Measurements from ENCODE around the gene ARHGAP21.
"Not testable (repeated sequence)": the region's sequence is repeated elsewhere in the genome, so short reads cannot be mapped to it uniquely, and the experiment has no call there.

The ARHGAP21 gene

GRCh38 chr10:24643679-24644209 lies 79.9 kb downstream of the ARHGAP21 start:
- DNase-seq (ENCODE audit: extremely low read depth in 1 of 2, low read depth in 1 of 2), result no peak

GRCh38 chr10:24642921-24643678 lies 80.6 kb downstream of the ARHGAP21 start:
- DNase-seq (ENCODE audit: extremely low read depth in 1 of 2, low read depth in 1 of 2), result no peak

DNA sequence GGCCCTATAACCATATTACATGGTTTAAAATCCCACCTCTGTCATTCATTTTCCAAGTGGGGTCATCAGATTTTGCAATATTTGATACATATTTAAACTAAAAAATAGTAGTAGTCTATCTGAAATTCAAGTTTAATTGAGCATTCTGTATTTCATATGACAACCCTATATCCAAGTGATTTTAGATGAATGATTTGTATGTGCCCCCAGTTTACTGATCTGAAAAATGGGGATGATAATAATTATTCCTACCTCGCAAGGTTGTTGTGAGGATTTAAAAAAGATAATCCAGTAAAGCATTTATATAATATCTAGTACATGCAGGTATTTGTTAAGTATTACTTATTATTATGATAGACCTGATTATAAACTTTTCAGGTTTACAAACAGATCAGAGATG lies 84.6 kb downstream of the ARHGAP21 start:
- DNase-seq (ENCODE audit: extremely low read depth in 1 of 2, low read depth in 1 of 2), result no peak

GRCh38 chr10:24625778-24626177 lies 97.9 kb downstream of the ARHGAP21 start:
- no peak for DNase-seq (ENCODE audit: extremely low read depth in 1 of 2, low read depth in 1 of 2)

GRCh38 chr10:24623383-24623782 lies 100.3 kb downstream of the ARHGAP21 start:
- DNase-seq (ENCODE audit: extremely low read depth in 1 of 2, low read depth in 1 of 2), result no peak

- no peak for DNase-seq (ENCODE audit: extremely low read depth in 1 of 2, low read depth in 1 of 2)
Measured at GRCh38 chr10:24622781-24623301, 100.8 kb downstream of the ARHGAP21 start.

DNA sequence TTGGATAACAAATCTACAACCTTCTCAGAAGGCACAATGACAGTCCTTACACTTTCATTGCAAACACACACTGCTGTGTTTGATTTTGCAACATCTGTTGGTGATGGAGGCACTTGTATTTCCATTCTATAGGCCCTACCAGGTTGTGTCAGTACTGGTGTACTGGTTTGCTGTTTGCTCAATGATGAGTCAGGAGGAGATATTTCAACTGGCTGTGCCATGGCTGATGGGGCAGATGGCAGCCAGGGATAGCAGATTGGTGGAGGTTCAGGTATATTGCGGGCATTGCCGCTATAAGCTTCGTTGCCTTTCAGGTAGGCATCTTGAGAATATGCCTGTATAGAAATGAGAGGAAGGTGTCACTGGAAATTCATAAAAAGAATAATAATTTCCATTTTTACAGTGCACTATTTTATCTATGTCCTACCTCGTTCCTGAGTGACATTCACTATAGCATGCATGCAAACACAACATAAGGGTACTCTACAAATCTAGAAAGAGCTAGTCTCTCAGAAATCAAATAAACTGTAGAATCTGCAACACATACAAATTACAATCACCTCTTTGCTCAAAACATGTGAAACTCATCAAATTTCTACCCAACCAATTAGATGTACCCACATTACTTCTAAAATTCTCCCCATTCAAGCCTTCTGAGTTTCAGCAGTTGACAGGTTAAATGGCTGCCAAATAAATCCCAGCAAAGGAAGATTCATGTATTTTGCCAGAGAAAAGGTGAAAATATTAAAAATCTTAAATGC lies 102.5 kb downstream of the ARHGAP21 start:
- not testable (repeated sequence) for DNase-seq (ENCODE audit: extremely low read depth in 1 of 2, low read depth in 1 of 2)

DNA sequence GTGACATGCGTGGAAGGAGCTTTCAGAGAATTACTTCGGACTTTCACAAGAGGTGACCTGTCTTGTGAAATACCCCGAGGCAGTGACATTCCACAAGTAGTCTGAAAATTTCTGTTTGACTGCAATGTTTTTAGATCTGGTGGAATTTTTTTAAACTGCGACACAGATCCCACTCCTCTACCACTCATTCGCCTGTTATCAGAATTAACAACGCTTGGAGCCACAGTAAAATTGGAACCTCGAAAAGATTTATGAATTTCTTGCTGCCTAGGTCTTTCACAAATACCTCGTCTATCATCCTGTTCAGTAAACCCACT lies 103.7 kb downstream of the ARHGAP21 start:
- DNase-seq (ENCODE audit: extremely low read depth in 1 of 2, low read depth in 1 of 2), result not testable (repeated sequence)

DNA sequence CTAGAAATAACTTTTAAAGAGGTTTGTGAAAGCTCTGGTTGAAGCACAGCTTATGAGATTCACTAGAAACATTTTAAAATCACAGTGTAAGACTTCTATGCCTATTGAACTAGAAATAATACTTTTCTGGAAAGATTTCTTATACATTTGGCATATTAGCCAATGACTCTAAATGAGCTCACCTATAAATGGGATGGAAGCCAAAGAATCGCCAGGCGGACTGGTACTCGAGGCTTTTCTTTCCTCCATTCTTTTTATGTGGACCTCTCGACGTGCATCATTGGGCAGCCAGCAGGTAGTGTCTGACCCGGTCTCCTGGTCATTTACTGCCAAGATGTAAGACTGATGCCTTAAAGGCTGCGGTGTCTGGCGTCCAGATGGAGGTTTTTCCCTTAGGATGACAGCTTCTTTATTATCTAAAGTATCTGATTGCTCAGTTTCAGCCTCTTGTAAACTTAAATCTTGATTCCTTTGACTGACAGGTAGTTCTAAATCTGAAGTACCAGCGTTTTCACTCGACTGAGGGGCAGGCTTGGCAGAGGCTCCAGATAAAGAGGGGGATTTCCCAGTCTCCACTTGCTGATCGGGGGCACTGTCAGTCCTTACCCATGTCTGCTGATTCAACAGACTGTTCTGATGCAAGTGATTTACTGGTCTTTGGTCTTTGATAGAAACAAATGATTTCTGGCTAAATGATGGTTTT lies 104.2 kb downstream of the ARHGAP21 start:
- DNase-seq (ENCODE audit: extremely low read depth in 1 of 2, low read depth in 1 of 2), result not testable (repeated sequence)

DNA sequence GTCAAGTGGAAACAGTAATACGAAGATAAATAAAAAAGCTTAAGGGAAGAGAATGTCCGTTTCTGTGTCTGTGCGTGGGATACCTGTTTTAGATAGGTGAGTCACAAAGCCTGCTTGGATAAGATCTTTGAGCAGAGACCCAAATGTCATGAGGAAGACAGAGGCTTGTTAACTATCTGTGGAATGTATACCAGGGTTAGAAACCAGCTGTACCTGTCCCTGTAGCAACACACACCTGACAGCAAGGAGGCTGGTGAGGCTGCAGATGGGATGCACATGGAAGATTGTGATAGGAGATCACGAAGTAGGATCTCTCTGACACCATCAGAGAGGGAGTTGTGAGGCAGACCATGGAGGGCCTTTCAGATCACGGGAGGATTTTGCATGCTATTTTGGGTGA lies 105.3 kb downstream of the ARHGAP21 start:
- no peak for DNase-seq (ENCODE audit: extremely low read depth in 1 of 2, low read depth in 1 of 2)

DNA sequence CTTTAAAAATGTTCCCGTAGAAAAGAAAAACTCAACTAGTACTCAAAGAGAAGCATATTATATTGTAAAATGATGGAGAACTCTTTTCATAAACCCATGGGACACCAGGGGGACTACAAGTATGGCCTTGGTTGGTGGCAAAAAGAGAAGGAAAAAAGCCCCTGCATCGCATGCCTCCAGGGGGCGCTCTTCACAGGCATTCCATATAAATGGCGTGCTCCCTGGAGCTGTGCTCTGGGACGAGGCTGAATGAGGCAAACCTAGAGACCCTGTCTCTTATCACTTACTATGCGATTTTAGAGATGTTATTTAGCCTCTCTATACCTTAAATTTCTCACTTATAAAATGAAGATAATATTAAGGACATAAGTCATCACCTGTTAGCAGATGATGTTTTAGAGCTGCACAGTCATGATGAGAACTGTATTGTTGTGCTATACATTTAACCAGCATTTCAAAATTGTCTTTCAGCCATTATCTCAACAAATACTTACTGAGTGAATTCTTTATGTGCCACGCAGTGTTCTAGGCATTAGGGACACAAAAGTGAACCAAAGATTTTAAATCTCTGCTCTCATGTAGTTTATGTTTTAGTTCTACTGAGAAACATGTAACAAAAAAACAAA lies 105.8 kb downstream of the ARHGAP21 start:
- DNase-seq (ENCODE audit: extremely low read depth in 1 of 2, low read depth in 1 of 2), result peak in 1 of 2 donors; percentile 12

DNA sequence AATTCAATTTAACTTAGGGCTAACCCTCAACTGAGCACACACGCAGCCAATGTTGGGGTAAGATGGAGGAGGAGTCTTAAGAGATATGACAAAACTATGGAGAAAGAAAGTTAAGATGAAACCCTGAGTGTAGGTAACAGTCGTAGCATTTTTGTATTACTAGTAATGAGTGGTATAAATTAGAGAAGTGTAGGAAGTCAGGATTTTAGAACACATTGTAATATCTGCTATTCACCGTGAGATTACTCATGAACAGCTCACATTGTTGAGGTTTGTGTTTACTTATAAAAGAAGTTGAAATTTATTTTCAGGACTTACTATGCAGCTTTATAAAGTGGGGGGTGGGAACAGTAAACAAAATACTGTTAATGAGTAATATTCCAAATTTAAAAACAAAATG lies 107.2 kb downstream of the ARHGAP21 start:
- DNase-seq (ENCODE audit: extremely low read depth in 1 of 2, low read depth in 1 of 2), result no peak

- DNase-seq (ENCODE audit: extremely low read depth in 1 of 2, low read depth in 1 of 2), result no peak
Measured at GRCh38 chr10:24606021-24606420, 117.7 kb downstream of the ARHGAP21 start.

GRCh38 chr10:24605141-24605540 lies 118.5 kb downstream of the ARHGAP21 start:
- DNase-seq (ENCODE audit: extremely low read depth in 1 of 2, low read depth in 1 of 2), result no peak

- DNase-seq (ENCODE audit: extremely low read depth in 1 of 2, low read depth in 1 of 2), result no peak
Measured at GRCh38 chr10:24603333-24603732, 120.4 kb downstream of the ARHGAP21 start.

GRCh38 chr10:24597961-24598360 lies 125.7 kb downstream of the ARHGAP21 start:
- DNase-seq (ENCODE audit: extremely low read depth in 1 of 2, low read depth in 1 of 2), result no peak

- DNase-seq (ENCODE audit: extremely low read depth in 1 of 2, low read depth in 1 of 2), result no peak
Measured at GRCh38 chr10:24597426-24597825, 126.3 kb downstream of the ARHGAP21 start.

- DNase-seq (ENCODE audit: extremely low read depth in 1 of 2, low read depth in 1 of 2), result no peak
Measured at GRCh38 chr10:24596217-24596930, 127.3 kb downstream of the ARHGAP21 start.

DNA sequence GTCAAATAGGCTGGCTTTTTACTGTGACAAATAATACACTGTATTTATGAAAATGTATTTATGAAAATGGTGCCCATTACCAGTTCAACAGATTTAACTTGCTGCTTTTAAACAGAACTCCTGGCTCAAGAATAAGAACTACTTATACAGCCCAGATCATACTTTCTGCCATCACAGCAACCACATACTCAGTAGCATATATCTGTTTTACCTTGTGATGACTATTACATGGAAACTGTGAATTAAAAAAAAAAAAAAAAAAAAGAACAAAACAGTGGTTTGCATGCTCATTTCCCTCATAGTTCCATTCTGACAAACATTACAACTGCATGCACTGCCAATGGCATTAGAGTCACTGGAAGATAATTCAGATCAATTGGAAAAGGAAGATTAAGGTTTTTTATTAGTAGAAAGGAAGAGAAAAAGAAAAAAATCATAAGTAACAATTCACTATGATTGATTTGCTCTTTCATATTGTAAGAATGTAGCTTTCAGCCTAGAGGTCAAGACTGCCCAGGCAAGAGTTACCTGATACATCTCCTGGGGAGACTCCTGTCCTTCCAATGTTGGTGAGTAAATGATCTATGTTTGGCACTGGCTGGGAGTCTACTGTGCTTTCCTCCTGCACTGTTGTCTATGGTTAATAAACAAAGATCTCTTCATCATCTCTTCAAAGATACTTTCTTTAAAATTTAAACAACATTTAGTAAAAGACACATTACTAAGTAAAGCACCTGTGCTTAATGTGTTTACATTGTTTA lies 132.8 kb downstream of the ARHGAP21 start:
- DNase-seq (ENCODE audit: extremely low read depth in 1 of 2, low read depth in 1 of 2), result no peak

Data from stimulated activated CD8-positive, alpha-beta memory T cell treated with anti-CD3 and anti-CD28 coated beads, Interleukin-7, amount 100 ng/mL, for 48 hours (primary cell).